ENCODE results near the gene HOXA5. TPM values are rescaled to one million over a fixed set of nuclear protein-coding genes. Genes with fewer than 3 reads are reported as not detected.

The HOXA5 gene
- total RNA-seq, 1 donor from 2014 or later, result not detected

GRCh38 chr7:27164045-27164366 is 20.5 kb upstream of the HOXA5 start:
- Mint-ChIP-seq H3K4me3 (no peak overlapping the region), H3K36me3 (ENCODE audit: low read depth) (peaks cover 2% of the 10 kb centered on the region), H3K4me1 (ENCODE audit: low read depth) (peaks cover 13% of the 10 kb centered on the region), H3K27ac (peak overlapping the region; percentile 61), H3K9me3 (no peaks in the 10 kb centered on the region), H3K27me3 (ENCODE audit: insufficient read depth) (peaks cover 79% of the 10 kb centered on the region)
- DNase-seq (ENCODE audit: low spot score), result no peak
- intact Hi-C loops (cut with micrococcal nuclease), result no loop called here

GRCh38 chr7:27163288-27164044 is 20.0 kb upstream of the HOXA5 start:
- no peaks in the 10 kb centered on the region for H3K9me3 Mint-ChIP-seq
- peaks cover 80% of the 10 kb centered on the region for H3K27me3 Mint-ChIP-seq (ENCODE audit: insufficient read depth)
- H3K27ac Mint-ChIP-seq, result peak overlapping the region; percentile 61
- DNase-seq (ENCODE audit: low spot score), result no peak
- peaks cover 13% of the 10 kb centered on the region for H3K4me1 Mint-ChIP-seq (ENCODE audit: low read depth)
- intact Hi-C loops (cut with micrococcal nuclease), result no loop called here
- H3K4me3 Mint-ChIP-seq, result no peak overlapping the region
- no peaks in the 10 kb centered on the region for H3K36me3 Mint-ChIP-seq (ENCODE audit: low read depth)

- H3K9me3 Mint-ChIP-seq, result no peaks in the 10 kb centered on the region
- no peak overlapping the region for H3K4me3 Mint-ChIP-seq
- no peak overlapping the region for H3K27ac Mint-ChIP-seq
- intact Hi-C loops (cut with micrococcal nuclease), result no loop called here
- peaks cover 79% of the 10 kb centered on the region for H3K27me3 Mint-ChIP-seq (ENCODE audit: insufficient read depth)
- H3K36me3 Mint-ChIP-seq (ENCODE audit: low read depth), result no peaks in the 10 kb centered on the region
- DNase-seq (ENCODE audit: low spot score), result no peak
- H3K4me1 Mint-ChIP-seq (ENCODE audit: low read depth), result peaks cover 13% of the 10 kb centered on the region
These were observed 19.2 kb upstream of the HOXA5 start for GRCh38 chr7:27162561-27163287.

- no peak overlapping the region for H3K4me3 Mint-ChIP-seq
- intact Hi-C loops (cut with micrococcal nuclease), result loop anchor here (1.0 to 2.0 kb wide), 10 partner anchors 9 to 1301 kb away; no protein-coding TSS in a partner anchor
- H3K27ac Mint-ChIP-seq, result no peak overlapping the region
- DNase-seq (ENCODE audit: low spot score), result no peak
- peaks cover 79% of the 10 kb centered on the region for H3K27me3 Mint-ChIP-seq (ENCODE audit: insufficient read depth)
- H3K9me3 Mint-ChIP-seq, result no peaks in the 10 kb centered on the region
- no peaks in the 10 kb centered on the region for H3K36me3 Mint-ChIP-seq (ENCODE audit: low read depth)
- peaks cover 13% of the 10 kb centered on the region for H3K4me1 Mint-ChIP-seq (ENCODE audit: low read depth)
These were observed 18.5 kb upstream of the HOXA5 start for GRCh38 chr7:27161721-27162560.

- peaks cover 13% of the 10 kb centered on the region for H3K4me1 Mint-ChIP-seq (ENCODE audit: low read depth)
- no peaks in the 10 kb centered on the region for H3K9me3 Mint-ChIP-seq
- peaks cover 79% of the 10 kb centered on the region for H3K27me3 Mint-ChIP-seq (ENCODE audit: insufficient read depth)
- intact Hi-C loops (cut with micrococcal nuclease), result loop anchor here (1.0 to 2.0 kb wide), 10 partner anchors 8 to 1300 kb away; no protein-coding TSS in a partner anchor
- H3K27ac Mint-ChIP-seq, result no peak overlapping the region
- no peaks in the 10 kb centered on the region for H3K36me3 Mint-ChIP-seq (ENCODE audit: low read depth)
- H3K4me3 Mint-ChIP-seq, result peak overlapping the region; percentile 31
- DNase-seq (ENCODE audit: low spot score), result no peak
These were observed 17.8 kb upstream of the HOXA5 start for GRCh38 chr7:27161214-27161720.

- H3K27ac Mint-ChIP-seq, result no peak overlapping the region
These were observed 17.2 kb upstream of the HOXA5 start for GRCh38 chr7:27160546-27161213.

GRCh38 chr7:27160145-27160545 is 16.7 kb upstream of the HOXA5 start:
- no peak for DNase-seq (ENCODE audit: low spot score)
- no peaks in the 10 kb centered on the region for H3K36me3 Mint-ChIP-seq (ENCODE audit: low read depth)
- no peak overlapping the region for H3K27ac Mint-ChIP-seq
- peak overlapping the region; percentile 37 for H3K4me3 Mint-ChIP-seq
- intact Hi-C loops (cut with micrococcal nuclease), result loop anchor here (2.0 kb wide), 3 partner anchors 39 to 1299 kb away; no protein-coding TSS in a partner anchor
- peaks cover 78% of the 10 kb centered on the region for H3K27me3 Mint-ChIP-seq (ENCODE audit: insufficient read depth)
- peaks cover 9% of the 10 kb centered on the region for H3K4me1 Mint-ChIP-seq (ENCODE audit: low read depth)
- H3K9me3 Mint-ChIP-seq, result no peaks in the 10 kb centered on the region

More at GRCh38 chr7:27160546-27161213, 17.2 kb upstream of the HOXA5 start:
- intact Hi-C loops (cut with micrococcal nuclease), result loop anchor here (1.0 to 2.0 kb wide), 10 partner anchors 7 to 1300 kb away; no protein-coding TSS in a partner anchor
- Mint-ChIP-seq H3K27me3 (ENCODE audit: insufficient read depth) (peaks cover 77% of the 10 kb centered on the region), H3K4me3 (peak overlapping the region; percentile 37), H3K4me1 (ENCODE audit: low read depth) (peaks cover 11% of the 10 kb centered on the region), H3K36me3 (ENCODE audit: low read depth) (no peaks in the 10 kb centered on the region), H3K9me3 (no peaks in the 10 kb centered on the region)
- DNase-seq (ENCODE audit: low spot score), result peak; percentile 63

GRCh38 chr7:27159266-27160144 is 16.0 kb upstream of the HOXA5 start:
- Mint-ChIP-seq H3K27ac (no peak overlapping the region), H3K27me3 (ENCODE audit: insufficient read depth) (peaks cover 82% of the 10 kb centered on the region), H3K36me3 (ENCODE audit: low read depth) (no peaks in the 10 kb centered on the region), H3K4me1 (ENCODE audit: low read depth) (peaks cover 15% of the 10 kb centered on the region), H3K4me3 (peak overlapping the region; percentile 63), H3K9me3 (no peaks in the 10 kb centered on the region)
- intact Hi-C loops (cut with micrococcal nuclease), result loop anchor here (2.0 kb wide), 4 partner anchors 25 to 1299 kb away; partner anchors contain the start of gene HOXA11
- no peak for DNase-seq (ENCODE audit: low spot score)

- H3K27me3 Mint-ChIP-seq (ENCODE audit: insufficient read depth), result peaks cover 83% of the 10 kb centered on the region
- DNase-seq (ENCODE audit: low spot score), result no peak
- no peaks in the 10 kb centered on the region for H3K9me3 Mint-ChIP-seq
- H3K36me3 Mint-ChIP-seq (ENCODE audit: low read depth), result no peaks in the 10 kb centered on the region
- no peak overlapping the region for H3K4me3 Mint-ChIP-seq
- intact Hi-C loops (cut with micrococcal nuclease), result loop anchor here (2.0 kb wide), 1 partner anchor 26 kb away; the partner anchor contains the start of gene HOXA11
- peak overlapping the region; percentile 61 for H3K27ac Mint-ChIP-seq
- H3K4me1 Mint-ChIP-seq (ENCODE audit: low read depth), result peaks cover 17% of the 10 kb centered on the region
These were observed 15.2 kb upstream of the HOXA5 start for GRCh38 chr7:27158436-27159265.

GRCh38 chr7:27157702-27158431 is 14.4 kb upstream of the HOXA5 start:
- H3K4me3 Mint-ChIP-seq, result no peak overlapping the region
- no peaks in the 10 kb centered on the region for H3K36me3 Mint-ChIP-seq (ENCODE audit: low read depth)
- peaks cover 82% of the 10 kb centered on the region for H3K27me3 Mint-ChIP-seq (ENCODE audit: insufficient read depth)
- no peaks in the 10 kb centered on the region for H3K9me3 Mint-ChIP-seq
- no peak for DNase-seq (ENCODE audit: low spot score)
- peak overlapping the region; percentile 73 for H3K27ac Mint-ChIP-seq
- peaks cover 17% of the 10 kb centered on the region for H3K4me1 Mint-ChIP-seq (ENCODE audit: low read depth)
- intact Hi-C loops (cut with micrococcal nuclease), result loop anchor here (2.0 kb wide), 2 partner anchors 15 to 27 kb away; partner anchors contain the start of gene HOXA11

All from activated T-helper 1 cell treated with anti-CD3 and anti-CD28 coated beads, Interleukin-12 subunit alpha, Interleukin-12 subunit beta, Interleukin-2, Interleukin-4 antibody, amounts not matched to agents 30 ng/mL and 10 ng/mL and 1 ng/mL, durations not matched to agents 14 hours and 24 hours and 36 hours (primary cell).